Eye (tissue), 1 donor: Measurements from ENCODE around the gene MTFP1.
"Not testable (repeated sequence)": the region's sequence is repeated elsewhere in the genome, so short reads cannot be mapped to it uniquely, and the experiment has no call there.

Source experiments
- DNase-seq: peaks from one replicate; pipeline ENCODE4 v3.0.0-alpha.2; 2015

The MTFP1 gene

GRCh38 chr22:30402028-30402765, 23.4 kb upstream of the MTFP1 start:
- DNase-seq, result no peak

GRCh38 chr22:30402766-30403104, 22.8 kb upstream of the MTFP1 start:
- not testable (repeated sequence) for DNase-seq

- no peak for DNase-seq
Observed at GRCh38 chr22:30404307-30404706, 21.3 kb upstream of the MTFP1 start.

- DNase-seq, result no peak
Observed at GRCh38 chr22:30405731-30406130, 19.8 kb upstream of the MTFP1 start.

GRCh38 chr22:30406400-30406799, 19.2 kb upstream of the MTFP1 start:
- DNase-seq, result no peak

GRCh38 chr22:30408388-30409102, 17.0 kb upstream of the MTFP1 start:
- no peak for DNase-seq

- DNase-seq, result no peak
Observed at GRCh38 chr22:30411780-30412179, 13.8 kb upstream of the MTFP1 start.

- no peak for DNase-seq
Observed at GRCh38 chr22:30413001-30413400, 12.6 kb upstream of the MTFP1 start.

GRCh38 chr22:30413745-30414524, 11.6 kb upstream of the MTFP1 start:
- DNase-seq, result no peak

- DNase-seq, result no peak
Observed at GRCh38 chr22:30414525-30415047, 11.0 kb upstream of the MTFP1 start.

- DNase-seq, result no peak
Observed at GRCh38 chr22:30416403-30416802, 9.2 kb upstream of the MTFP1 start.

GRCh38 chr22:30416837-30417236, 8.7 kb upstream of the MTFP1 start:
- DNase-seq, result no peak

GRCh38 chr22:30420347-30421125, 5.0 kb upstream of the MTFP1 start:
- no peak for DNase-seq

- no peak for DNase-seq
Observed at GRCh38 chr22:30421695-30422480, 3.7 kb upstream of the MTFP1 start.

GRCh38 chr22:30422481-30423300, 2.9 kb upstream of the MTFP1 start:
- DNase-seq, result peak; percentile 76

- no peak for DNase-seq
Observed at GRCh38 chr22:30423301-30423958, 2.1 kb upstream of the MTFP1 start.

GRCh38 chr22:30423959-30424533, 1.5 kb upstream of the MTFP1 start:
- DNase-seq, result peak; percentile 100

GRCh38 chr22:30424534-30425326, 838 bp upstream of the MTFP1 start:
- DNase-seq, result no peak

GRCh38 chr22:30425327-30425615, 297 bp upstream of the MTFP1 start:
- no peak for DNase-seq
